OCI-LY3 (cell line): ENCODE results near the gene TBC1D2B.
"Not testable (repeated sequence)": the region's sequence is repeated elsewhere in the genome, so short reads cannot be mapped to it uniquely, and the experiment has no call there.

ENCODE experiments used
- H2AFZ ChIP-seq: fragments of 200-600, 300-600 bp; shearing (Covaris generic); 2 replicates; pipeline ENCODE4 v1.6.0; 2014; ENCODE audit warnings: antibody characterized with exemption, low read depth, low read length
- H3K27ac ChIP-seq: fragments of 200-600, 300-600 bp; sonication (generic); 2 replicates; pipeline ENCODE4 v1.5.1; 2014; ENCODE audit warnings: mild to moderate bottlenecking, low read length, moderate library complexity, mixed read lengths
- H3K27me3 ChIP-seq: fragments of 200-600, 300-600 bp; sonication (generic); 2 replicates; pipeline ENCODE4 v1.6.1; 2014; ENCODE audit warnings: low read depth, low read length, mixed read lengths
- H3K36me3 ChIP-seq: fragments of 200-600, 300-600 bp; sonication (generic); replicated peaks from 2 replicates; pipeline ENCODE3; 2014; ENCODE audit warnings: low read depth, low read length, mixed read lengths
- H3K4me1 ChIP-seq: fragments of 300-600, 200-600 bp; sonication (generic); 2 replicates; pipeline ENCODE4 v1.6.1; 2014; ENCODE audit warnings: low read length, mixed read lengths
- H3K4me2 ChIP-seq: fragments of 200-600, 300-600 bp; sonication (generic); 2 replicates; pipeline ENCODE4 v1.6.1; 2014; ENCODE audit warnings: low read length, mixed read lengths
- H3K4me3 ChIP-seq: fragments of 300-600, 200-600 bp; sonication (generic); 2 replicates; pipeline ENCODE4 v1.5.1; 2014; ENCODE audit warnings: antibody characterized with exemption, mild to moderate bottlenecking, low read length, moderate library complexity
- H3K79me2 ChIP-seq: fragments of 300-600, 200-600 bp; shearing (Covaris generic); 2 replicates; pipeline ENCODE4 v1.6.1; 2014; ENCODE audit warnings: mild to moderate bottlenecking, low read length, mixed read lengths
- H3K9ac ChIP-seq: fragments of 300-600, 200-600 bp; shearing (Covaris generic); 2 replicates; pipeline ENCODE4 v1.6.0; 2014; ENCODE audit warnings: mild to moderate bottlenecking, low read length, moderate library complexity
- H3K9me3 ChIP-seq: fragments of 200-600, 300-600 bp; shearing (Covaris generic); 2 replicates; pipeline ENCODE4 v1.6.1; 2014; ENCODE audit warnings: low read length, mixed read lengths; ENCODE audit not compliant: insufficient read depth
- H4K20me1 ChIP-seq: fragments of 200-600, 300-600 bp; sonication (generic); 2 replicates; pipeline ENCODE4 v1.6.1; 2016; ENCODE audit warnings: low read length, mixed read lengths; ENCODE audit not compliant: insufficient read depth
- EZH2phosphoT487 ChIP-seq: fragments of 200-600 bp; shearing (Covaris generic); IDR thresholded peaks from 2 replicates; pipeline ENCODE4 v1.6.1; 2018; ENCODE audit warnings: antibody characterized with exemption, mixed run types, low read depth
- TF ChIP-seq, protein P1 (sequence below): fragments of 200-600, 300-600 bp; sonication (generic); IDR thresholded peaks from 2 replicates; pipeline ENCODE4 v1.5.1; 2014; ENCODE audit warnings: antibody characterized with exemption, low read length, low read depth

TBC1D2B gene

DNA sequence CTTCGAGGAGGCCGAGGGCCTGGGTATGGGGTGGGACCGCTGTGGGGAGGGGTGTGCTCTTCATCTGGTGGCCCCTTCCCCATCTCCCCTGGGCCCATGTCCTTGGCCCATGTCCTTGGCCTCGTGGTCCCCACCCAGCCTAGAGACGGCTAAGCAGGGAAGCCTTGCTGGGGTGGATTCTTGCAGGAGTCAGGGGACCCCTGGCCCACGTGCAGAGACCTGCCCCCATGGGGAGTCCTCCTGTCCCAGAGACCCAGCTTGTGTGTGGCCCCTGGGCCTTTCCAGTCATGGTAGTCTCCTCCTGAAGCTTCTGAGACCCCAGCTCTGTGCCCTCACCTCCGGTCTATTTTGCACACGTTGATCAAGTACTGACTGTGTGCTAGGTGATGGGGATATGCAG lies 97.4 kb downstream of the TBC1D2B start:
- no peak overlapping the region for H3K4me2 ChIP-seq
- H3K9ac ChIP-seq: no peak overlapping the region
- no peak overlapping the region for H2AFZ ChIP-seq
- H3K79me2 ChIP-seq: no peaks in the 10 kb centered on the region
- H3K9me3 ChIP-seq: no peaks in the 10 kb centered on the region
- no peaks in the 10 kb centered on the region for H4K20me1 ChIP-seq
- no peak overlapping the region for H3K4me3 ChIP-seq
- no peaks in the 10 kb centered on the region for H3K4me1 ChIP-seq
- H3K27ac ChIP-seq: no peak overlapping the region
- peaks cover 20% of the 10 kb centered on the region for H3K27me3 ChIP-seq
- H3K36me3 ChIP-seq: no peaks in the 10 kb centered on the region
- TF ChIP-seq EZH2phosphoT487: no peak
- TF ChIP-seq, protein P1, sequence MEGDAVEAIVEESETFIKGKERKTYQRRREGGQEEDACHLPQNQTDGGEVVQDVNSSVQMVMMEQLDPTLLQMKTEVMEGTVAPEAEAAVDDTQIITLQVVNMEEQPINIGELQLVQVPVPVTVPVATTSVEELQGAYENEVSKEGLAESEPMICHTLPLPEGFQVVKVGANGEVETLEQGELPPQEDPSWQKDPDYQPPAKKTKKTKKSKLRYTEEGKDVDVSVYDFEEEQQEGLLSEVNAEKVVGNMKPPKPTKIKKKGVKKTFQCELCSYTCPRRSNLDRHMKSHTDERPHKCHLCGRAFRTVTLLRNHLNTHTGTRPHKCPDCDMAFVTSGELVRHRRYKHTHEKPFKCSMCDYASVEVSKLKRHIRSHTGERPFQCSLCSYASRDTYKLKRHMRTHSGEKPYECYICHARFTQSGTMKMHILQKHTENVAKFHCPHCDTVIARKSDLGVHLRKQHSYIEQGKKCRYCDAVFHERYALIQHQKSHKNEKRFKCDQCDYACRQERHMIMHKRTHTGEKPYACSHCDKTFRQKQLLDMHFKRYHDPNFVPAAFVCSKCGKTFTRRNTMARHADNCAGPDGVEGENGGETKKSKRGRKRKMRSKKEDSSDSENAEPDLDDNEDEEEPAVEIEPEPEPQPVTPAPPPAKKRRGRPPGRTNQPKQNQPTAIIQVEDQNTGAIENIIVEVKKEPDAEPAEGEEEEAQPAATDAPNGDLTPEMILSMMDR: no peak

DNA sequence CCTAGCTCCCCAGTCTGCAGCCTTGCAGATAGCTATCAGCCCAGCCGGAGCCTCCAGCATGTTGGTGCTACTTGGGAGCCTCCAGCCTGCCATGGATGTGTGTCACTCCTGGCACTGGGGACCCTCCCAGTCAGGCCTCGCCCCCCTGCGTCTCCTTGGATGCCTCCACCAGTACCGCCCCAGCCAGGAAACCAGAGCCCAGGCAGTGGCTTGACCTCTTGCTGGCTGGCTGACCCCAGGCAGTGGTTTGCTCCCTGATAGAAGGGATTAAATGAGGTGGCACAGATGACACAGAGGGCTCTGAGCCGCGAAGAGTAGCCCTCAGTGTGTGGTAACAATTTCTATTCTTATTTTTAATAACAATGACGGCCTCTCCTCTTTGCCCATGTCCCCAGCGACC lies 98.4 kb downstream of the TBC1D2B start:
- not testable (repeated sequence) for H3K27ac ChIP-seq, H4K20me1 ChIP-seq, H3K4me1 ChIP-seq, H2AFZ ChIP-seq, H3K4me3 ChIP-seq, H3K9ac ChIP-seq, H3K36me3 ChIP-seq, H3K9me3 ChIP-seq, H3K4me2 ChIP-seq, H3K79me2 ChIP-seq
- peaks cover 19% of the 10 kb centered on the region for H3K27me3 ChIP-seq

DNA sequence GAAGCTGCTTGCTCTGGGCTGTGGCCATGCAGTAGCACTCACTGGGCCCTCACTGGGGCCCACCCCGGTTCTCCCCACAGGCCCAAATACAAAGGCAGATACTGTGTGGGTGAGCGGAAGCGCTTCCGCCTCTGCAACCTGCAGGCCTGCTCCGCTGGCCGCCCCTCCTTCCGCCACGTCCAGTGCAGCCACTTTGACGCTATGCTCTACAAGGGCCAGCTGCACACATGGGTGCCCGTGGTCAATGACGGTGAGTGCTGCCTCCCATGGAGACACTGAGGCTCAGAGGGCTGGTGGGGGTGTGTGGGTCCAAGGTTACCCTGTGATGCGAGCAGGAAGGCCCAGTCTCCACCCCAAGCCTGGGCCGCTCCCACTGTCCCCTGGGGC lies 98.8 kb downstream of the TBC1D2B start:
- not testable (repeated sequence) for H3K4me1 ChIP-seq, H3K36me3 ChIP-seq, H3K79me2 ChIP-seq, H3K9ac ChIP-seq, H3K4me2 ChIP-seq, H4K20me1 ChIP-seq, H3K27ac ChIP-seq, H3K9me3 ChIP-seq, H2AFZ ChIP-seq, H3K4me3 ChIP-seq
- H3K27me3 ChIP-seq: peaks cover 15% of the 10 kb centered on the region

DNA sequence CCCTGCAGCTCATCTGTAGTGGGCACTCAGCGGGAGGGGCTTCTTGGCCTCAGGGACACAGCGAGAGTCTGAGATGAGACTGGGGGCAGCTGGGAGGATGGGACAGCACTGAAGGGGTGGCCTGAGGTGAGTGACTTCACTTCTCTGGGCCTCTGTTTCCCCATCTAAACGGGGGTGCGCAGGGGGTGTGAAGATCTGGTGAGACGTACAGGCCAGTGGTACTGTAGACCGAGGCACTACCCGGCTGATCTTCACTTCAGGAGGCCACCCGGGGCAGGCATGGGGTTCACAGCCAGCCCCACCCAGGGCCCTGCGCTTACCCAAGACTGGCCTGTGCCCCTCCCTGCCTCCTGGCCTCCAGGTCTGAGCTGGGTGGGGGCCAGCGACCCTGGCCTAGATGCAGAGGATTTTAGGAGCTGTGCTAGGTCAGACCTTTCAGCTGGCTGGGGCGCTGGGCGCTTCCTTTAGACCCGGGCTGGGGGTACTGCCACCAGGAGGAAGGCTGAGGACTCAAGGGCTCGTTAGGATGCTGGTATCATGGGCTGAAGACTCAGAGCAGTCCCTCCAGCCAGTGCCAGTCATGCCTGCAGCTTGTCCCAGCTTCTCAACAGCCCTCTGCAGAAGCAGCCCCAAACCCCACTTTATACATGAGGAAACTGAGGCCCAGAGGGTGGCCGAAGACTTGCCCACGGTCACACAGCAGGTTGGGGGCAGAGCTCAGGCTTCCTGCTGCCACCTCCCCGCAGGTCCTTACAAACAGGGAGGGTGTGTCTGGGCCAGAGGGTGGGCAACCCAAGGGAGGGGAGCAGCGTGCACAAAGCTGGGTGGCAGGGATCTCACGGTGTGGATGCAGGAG lies 99.4 kb downstream of the TBC1D2B start:
- not testable (repeated sequence) for H2AFZ ChIP-seq, H3K4me2 ChIP-seq, H3K4me1 ChIP-seq, H3K27ac ChIP-seq, H3K4me3 ChIP-seq, H3K9ac ChIP-seq, H3K79me2 ChIP-seq, H4K20me1 ChIP-seq, H3K36me3 ChIP-seq, H3K9me3 ChIP-seq, H3K27me3 ChIP-seq

DNA sequence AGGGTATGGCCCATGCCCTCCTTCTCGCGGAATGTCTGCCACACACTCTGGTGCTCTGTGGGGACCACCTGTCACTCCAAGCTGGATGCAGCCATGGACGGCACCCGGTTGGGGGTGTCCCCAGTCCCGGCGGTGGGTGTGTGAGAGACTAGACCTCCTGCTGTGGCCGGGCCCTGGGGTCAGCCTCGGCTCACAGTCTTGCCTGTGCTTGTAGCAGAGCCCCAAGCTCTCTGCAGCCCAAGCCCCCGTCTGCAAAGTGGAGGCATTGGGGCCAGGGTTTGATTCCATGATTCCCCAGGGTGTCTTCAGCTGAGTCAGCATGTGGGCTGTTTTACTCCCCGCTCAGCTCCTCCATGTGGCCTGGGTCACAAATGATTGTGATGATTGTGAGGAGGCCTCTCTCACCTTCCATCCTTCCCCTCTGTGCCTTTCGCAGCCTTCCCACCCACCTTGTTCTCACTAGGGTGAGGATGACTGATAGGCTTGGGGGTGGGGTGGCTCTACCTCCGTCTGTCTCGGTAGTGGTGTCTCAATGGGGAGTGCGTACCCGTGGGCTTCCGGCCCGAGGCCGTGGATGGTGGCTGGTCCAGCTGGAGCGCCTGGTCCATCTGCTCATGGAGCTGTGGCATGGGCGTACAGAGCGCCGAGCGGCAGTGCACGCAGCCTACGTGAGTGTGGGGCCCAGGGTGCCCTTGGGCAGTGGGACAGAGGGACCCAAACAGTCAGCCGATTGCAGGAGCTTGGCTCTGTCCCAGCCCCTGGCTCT lies 100.6 kb downstream of the TBC1D2B start:
- H2AFZ ChIP-seq, H3K27me3 ChIP-seq, H3K9me3 ChIP-seq, H3K36me3 ChIP-seq, H3K27ac ChIP-seq, H3K4me2 ChIP-seq, H4K20me1 ChIP-seq, H3K4me3 ChIP-seq, H3K9ac ChIP-seq, H3K4me1 ChIP-seq, H3K79me2 ChIP-seq: not testable (repeated sequence)

DNA sequence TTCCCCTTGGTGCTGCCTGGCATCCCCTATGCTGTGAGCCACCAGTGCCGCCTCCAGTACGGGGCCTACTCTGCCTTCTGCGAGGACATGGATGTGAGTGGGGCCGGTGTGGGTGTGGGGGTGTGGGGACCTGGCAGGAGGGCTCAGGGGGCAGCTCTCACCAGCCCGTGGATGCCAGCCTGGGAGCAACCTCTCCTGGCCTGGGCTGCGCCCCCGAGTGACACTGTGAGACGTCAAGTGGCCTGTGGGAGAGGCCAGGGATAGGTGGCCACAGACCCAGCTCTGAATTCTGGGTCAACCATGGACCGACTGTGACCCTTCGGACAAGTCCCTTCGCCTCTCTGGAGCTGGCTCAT lies 101.4 kb downstream of the TBC1D2B start:
- H4K20me1 ChIP-seq, H3K9ac ChIP-seq, H3K27me3 ChIP-seq, H3K4me1 ChIP-seq, H3K27ac ChIP-seq, H2AFZ ChIP-seq, H3K4me2 ChIP-seq, H3K79me2 ChIP-seq, H3K4me3 ChIP-seq, H3K36me3 ChIP-seq, H3K9me3 ChIP-seq: not testable (repeated sequence)
